ENCODE data around the gene KLHDC8A.
A peak's percentile ranks its signal among the peaks of the same experiment; 100 is the strongest.

KLHDC8A gene

GRCh38 chr1:205294175-205294917 lies 62.4 kb downstream of the KLHDC8A start:
- DNase-seq (ENCODE audit: insufficient read length, low spot score) (no peak), FAIRE-seq (no peak)
- TF ChIP-seq PAX5 (IDR thresholded peaks at IDR 0.05; ENCODE audit: insufficient read depth, low read length, severe bottlenecking), result no peak
- no peak for TF ChIP-seq POU2F2 (IDR thresholded peaks at IDR 0.05; ENCODE audit: low read depth, low read length)
- TF ChIP-seq POLR2AphosphoS5 (IDR thresholded peaks at IDR 0.05; ENCODE audit: low read depth, low read length), result no peak

- TF ChIP-seq TAF1 (IDR thresholded peaks at IDR 0.05; ENCODE audit: low read depth, low read length) (no peak), PAX5 (IDR thresholded peaks at IDR 0.05; ENCODE audit: insufficient read depth, low read length, severe bottlenecking) (no peak), POLR2A (IDR thresholded peaks at IDR 0.05; ENCODE audit: low read depth, low read length) (no peak), SPI1 (IDR thresholded peaks at IDR 0.05; ENCODE audit: low read depth, low read length) (no peak), POU2F2 (IDR thresholded peaks at IDR 0.05; ENCODE audit: low read depth, low read length) (no peak), POLR2AphosphoS5 (IDR thresholded peaks at IDR 0.05; ENCODE audit: low read depth, low read length) (no peak)
- DNase-seq (ENCODE audit: insufficient read length, low spot score) (no peak), FAIRE-seq (no peak)
Observed at GRCh38 chr1:205293350-205294074, 63.2 kb downstream of the KLHDC8A start.

- no peak for FAIRE-seq
- no peak for TF ChIP-seq POLR2A (IDR thresholded peaks at IDR 0.05; ENCODE audit: low read depth, low read length)
- TF ChIP-seq TAF1 (IDR thresholded peaks at IDR 0.05; ENCODE audit: low read depth, low read length), result no peak
- TF ChIP-seq SPI1 (IDR thresholded peaks at IDR 0.05; ENCODE audit: low read depth, low read length), result no peak
- TF ChIP-seq POLR2AphosphoS5 (IDR thresholded peaks at IDR 0.05; ENCODE audit: low read depth, low read length), result no peak
- TF ChIP-seq POU2F2 (IDR thresholded peaks at IDR 0.05; ENCODE audit: low read depth, low read length), result no peak
- no peak for DNase-seq (ENCODE audit: insufficient read length, low spot score)
Observed at GRCh38 chr1:205291596-205291995, 65.1 kb downstream of the KLHDC8A start.

GRCh38 chr1:205287767-205288559 lies 68.8 kb downstream of the KLHDC8A start:
- DNase-seq (ENCODE audit: insufficient read length, low spot score) (peak; percentile 74), FAIRE-seq (peak; percentile 94)
- TF ChIP-seq PAX5 (IDR thresholded peaks at IDR 0.05; ENCODE audit: insufficient read depth, low read length, severe bottlenecking), result no peak
- peak; percentile 78; the same call in 1 of the 2 replicates for TF ChIP-seq POLR2AphosphoS5 (IDR thresholded peaks at IDR 0.05; ENCODE audit: low read depth, low read length)
- no peak for TF ChIP-seq TAF1 (IDR thresholded peaks at IDR 0.05; ENCODE audit: low read depth, low read length)
- TF ChIP-seq POU2F2 (IDR thresholded peaks at IDR 0.05; ENCODE audit: low read depth, low read length), result peak; percentile 93
- TF ChIP-seq POLR2A (IDR thresholded peaks at IDR 0.05; ENCODE audit: low read depth, low read length), result no peak
- peak; percentile 99 for TF ChIP-seq SPI1 (IDR thresholded peaks at IDR 0.05; ENCODE audit: low read depth, low read length)

GRCh38 chr1:205287076-205287475 lies 69.6 kb downstream of the KLHDC8A start:
- no peak for TF ChIP-seq PAX5 (IDR thresholded peaks at IDR 0.05; ENCODE audit: insufficient read depth, low read length, severe bottlenecking)
- TF ChIP-seq POLR2A (IDR thresholded peaks at IDR 0.05; ENCODE audit: low read depth, low read length), result no peak
- no peak for TF ChIP-seq SPI1 (IDR thresholded peaks at IDR 0.05; ENCODE audit: low read depth, low read length)
- no peak for TF ChIP-seq POU2F2 (IDR thresholded peaks at IDR 0.05; ENCODE audit: low read depth, low read length)
- no peak for TF ChIP-seq TAF1 (IDR thresholded peaks at IDR 0.05; ENCODE audit: low read depth, low read length)
- TF ChIP-seq POLR2AphosphoS5 (IDR thresholded peaks at IDR 0.05; ENCODE audit: low read depth, low read length), result no peak
- DNase-seq (ENCODE audit: insufficient read length, low spot score) (no peak), FAIRE-seq (no peak)

- peak; percentile 58 for DNase-seq (ENCODE audit: insufficient read length, low spot score)
- TF ChIP-seq TAF1 (IDR thresholded peaks at IDR 0.05; ENCODE audit: low read depth, low read length), result no peak
- no peak for TF ChIP-seq POLR2A (IDR thresholded peaks at IDR 0.05; ENCODE audit: low read depth, low read length)
- no peak for TF ChIP-seq SPI1 (IDR thresholded peaks at IDR 0.05; ENCODE audit: low read depth, low read length)
- peak; percentile 90 for TF ChIP-seq POU2F2 (IDR thresholded peaks at IDR 0.05; ENCODE audit: low read depth, low read length)
- peak; percentile 92 for FAIRE-seq
Observed at GRCh38 chr1:205286335-205286950, 70.3 kb downstream of the KLHDC8A start.
